Hindlimb muscle (tissue), 1 donor: ENCODE data around the gene CLEC2D. TPM values are rescaled to one million over a fixed set of nuclear protein-coding genes. Genes with fewer than 3 reads are reported as not detected.
"Not testable (repeated sequence)": the region's sequence is repeated elsewhere in the genome, so short reads cannot be mapped to it uniquely, and the experiment has no call there.

Experiments used
- DNase-seq: peaks from one replicate; pipeline ENCODE4 v3.0.0-alpha.2; 2013
- polyA plus RNA-seq: library from polyadenylated mRNA; unstranded; fragments of 120-200 nt; gene quantifications from one replicate; pipeline ENCODE4 v1.2.1, GENCODE V29; 2013; ENCODE audit not compliant: insufficient read length

Gene CLEC2D
- polyA plus RNA-seq, 1 donor: 8.1 TPM

- no peak for DNase-seq
Observed at GRCh38 chr12:9660046-9660445, 9.5 kb upstream of the CLEC2D start.

GRCh38 chr12:9661720-9662119 lies 7.8 kb upstream of the CLEC2D start:
- no peak for DNase-seq

GRCh38 chr12:9662488-9662887 lies 7.0 kb upstream of the CLEC2D start:
- no peak for DNase-seq

GRCh38 chr12:9667403-9668160 lies 1.9 kb upstream of the CLEC2D start:
- no peak for DNase-seq

GRCh38 chr12:9668161-9669018 lies 1.1 kb upstream of the CLEC2D start:
- no peak for DNase-seq

- no peak for DNase-seq
Observed at GRCh38 chr12:9669019-9669326, 540 bp upstream of the CLEC2D start.

- DNase-seq: not testable (repeated sequence)
Observed at GRCh38 chr12:9672340-9672739, 2.8 kb downstream of the CLEC2D start.

GRCh38 chr12:9673404-9674225 lies 4.1 kb downstream of the CLEC2D start:
- DNase-seq: no peak

- DNase-seq: no peak
Observed at GRCh38 chr12:9674226-9674590, 4.7 kb downstream of the CLEC2D start.

- not testable (repeated sequence) for DNase-seq
Observed at GRCh38 chr12:9682508-9682907, 13.0 kb downstream of the CLEC2D start.

- DNase-seq: not testable (repeated sequence)
Observed at GRCh38 chr12:9682949-9683348, 13.4 kb downstream of the CLEC2D start.

GRCh38 chr12:9685366-9685765 lies 15.9 kb downstream of the CLEC2D start:
- DNase-seq: not testable (repeated sequence)

- DNase-seq: no peak
Observed at GRCh38 chr12:9685915-9686314, 16.4 kb downstream of the CLEC2D start.

- no peak for DNase-seq
Observed at GRCh38 chr12:9687228-9687627, 17.7 kb downstream of the CLEC2D start.

GRCh38 chr12:9692909-9693308 lies 23.4 kb downstream of the CLEC2D start:
- DNase-seq: no peak

GRCh38 chr12:9694241-9694640 lies 24.7 kb downstream of the CLEC2D start:
- DNase-seq: no peak

- not testable (repeated sequence) for DNase-seq
Observed at GRCh38 chr12:9695150-9695549, 25.6 kb downstream of the CLEC2D start.

GRCh38 chr12:9695661-9696060 lies 26.1 kb downstream of the CLEC2D start:
- DNase-seq: not testable (repeated sequence)

- no peak for DNase-seq
Observed at GRCh38 chr12:9697619-9698018, 28.1 kb downstream of the CLEC2D start.

- no peak for DNase-seq
Observed at GRCh38 chr12:9698681-9699080, 29.2 kb downstream of the CLEC2D start.

- DNase-seq: no peak
Observed at GRCh38 chr12:9699269-9699897, 29.9 kb downstream of the CLEC2D start.

GRCh38 chr12:9699898-9700605 lies 30.5 kb downstream of the CLEC2D start:
- DNase-seq: no peak
